ENCODE measurements around the gene SMIM31. TPM values are rescaled to one million over a fixed set of nuclear protein-coding genes. Genes with fewer than 3 reads are reported as not detected.

Gene SMIM31
- total RNA-seq, 5 donors from 2014 or later (not counting 1 experiment from before 2014, with no cell fraction given) = not detected

- WGBS (ENCODE audit: insufficient coverage) = 80% methylated on average over 1 of the region's 2 CpGs
- H3K27ac Mint-ChIP-seq = no peak overlapping the region
- CTCF ChIA-PET = interaction anchor here in 1 of 2 donors (0.5 kb wide), 1 partner anchor 760 kb away, joined by 3 read pairs; no protein-coding TSS in a partner anchor
- H3K27ac ChIP-seq (ENCODE audit: low read length) = no peak overlapping the region
- H3K4me1 ChIP-seq (ENCODE audit: control insufficient read depth in 1 of 2, extremely low read depth in 1 of 2, insufficient read depth in 2 of 2, low read length in 2 of 2) = no peaks in the 10 kb centered on the region
- no peaks in the 10 kb centered on the region for H3K36me3 Mint-ChIP-seq
- H3K27me3 ChIP-seq (replicated peaks in 1 of 2; ENCODE audit: control insufficient read depth in 2 of 2, extremely low read depth in 1 of 2, insufficient read depth in 2 of 2, low read length in 1 of 2) = no peaks in the 10 kb centered on the region
- no peaks in the 10 kb centered on the region for H3K36me3 ChIP-seq (ENCODE audit: control insufficient read depth in 2 of 2, extremely low read depth in 1 of 2, insufficient read depth in 1 of 2, low read length in 1 of 2)
- POLR2A ChIA-PET = no interaction called here
- H3K9me3 Mint-ChIP-seq = peaks cover 0 to 3% (median 3%) of the 10 kb centered on the region in 3 donors
- H3K9me3 ChIP-seq = no peaks in the 10 kb centered on the region
- H3K27me3 Mint-ChIP-seq = peaks cover 0 to 5% of the 10 kb centered on the region in 2 donors
- DNase-seq (no peak), ATAC-seq (replicated peaks in 1 of 4) (no peak)
- H3K4me1 Mint-ChIP-seq = no peaks in the 10 kb centered on the region
- H3K4me3 ChIP-seq (ENCODE audit: control insufficient read depth in 1 of 2, extremely low read depth in 1 of 2, low read length in 1 of 2) = no peak overlapping the region
- H3K4me3 Mint-ChIP-seq = no peak overlapping the region
Observed at GRCh38 chr4:164847967-164848649, 94.2 kb downstream of the SMIM31 start.

Other genes starting within 250 kb of the SMIM31 start
- gene APELA, start 123.0 kb downstream of the SMIM31 start, total RNA-seq = not detected
- 1 to 10 TPM in 2 of 5 donors, under 1 TPM in 3; 0.38 to 1.9 (median 0.79) TPM for gene TRIM61, start 223.5 kb downstream of the SMIM31 start, total RNA-seq

Measured in T-cell (primary cell).